Suprapubic skin (tissue), 4 donors: ENCODE measurements around the gene DNMT3A.

Experiments used
- CTCF ChIP-seq, 2 donors: fragments of 200-600 bp in 1 of 2; fragments of 450-650 bp in 1 of 2; sonication (generic) in 1 of 2; IDR thresholded peaks; one replicate each; pipeline ENCODE4 v1.5.1; 2016 to 2019; ENCODE audit warnings: antibody characterized with exemption in 2 of 2, mild to moderate bottlenecking in 1 of 2, moderate library complexity in 1 of 2
- POLR2A ChIP-seq, 2 donors: fragments of 450-650 bp; IDR thresholded peaks; one replicate each; pipeline ENCODE4 v1.6.1; 2017; ENCODE audit warnings: antibody characterized with exemption in 2 of 2, mild to moderate bottlenecking in 2 of 2, moderate library complexity in 2 of 2
- POLR2AphosphoS5 ChIP-seq, 3 donors: sonication (generic); formaldehyde crosslinking; IDR thresholded peaks; one replicate each; pipeline ENCODE4 v1.6.1; 2017; ENCODE audit warnings: antibody characterized with exemption in 3 of 3

GRCh38 chr2:25253153-25253626 is 88.5 kb downstream of the DNMT3A start:
- TF ChIP-seq CTCF (IDR thresholded peaks at IDR 0.05) (no peak), POLR2A (IDR thresholded peaks at IDR 0.05) (no peak), POLR2AphosphoS5 (IDR thresholded peaks at IDR 0.05) (no peak)
